HepG2 (cell line): Measurements from ENCODE around the gene RABGGTB. TPM values are rescaled to one million over a fixed set of nuclear protein-coding genes. Genes with fewer than 3 reads are reported as not detected.
"Not testable (repeated sequence)": the region's sequence is repeated elsewhere in the genome, so short reads cannot be mapped to it uniquely, and the experiment has no call there.

Experiments used
- ATAC-seq: fragments of 200-7000 bp; cut with Tn5 transposase; 3 replicates; pipeline ENCODE4 v1.9.1; 2020; ENCODE audit warnings: mild to moderate bottlenecking, moderate library complexity
- BruUV-seq: library from RNA; stranded (reverse); fragments of 400-500 nt; replicated peaks from 2 replicates; lab custom pipeline; 2021; lab: Mats Ljungman, UMichigan
- CTCF ChIA-PET: fragments of 300-600 bp; formaldehyde crosslinking; extraction: SDS; loops from one replicate; lab custom pipeline; 2021; ENCODE audit warnings: low total read pairs, inconsistent platforms, low intra/inter-chr PET ratio; lab: Yijun Ruan, JAX
- POLR2A ChIA-PET: fragments of 350-600 bp; sonication (Branson Sonifier 250); formaldehyde crosslinking; loops from one replicate; lab custom pipeline; 2020; ENCODE audit warnings: antibody characterized with exemption, inconsistent platforms; lab: Yijun Ruan, JAX
- DNase-seq: peaks from one replicate; pipeline ENCODE4 v3.0.0-alpha.2; 2015; ENCODE audit warnings: low spot score
- FAIRE-seq: peaks from 3 replicates; lab custom pipeline; 2011; peaks lifted over from hg19 to GRCh38; lab: Jason Lieb, UNC
- H2AFZ ChIP-seq: one replicate; pipeline ENCODE4 v1.6.1; 2011; ENCODE audit warnings: low read length, inconsistent platforms
- H3K27ac ChIP-seq: fragments of 300-600 bp; 3 replicates; pipeline ENCODE4 v1.8.0; 2011; ENCODE audit warnings: mixed run types, mild to moderate bottlenecking, mixed read lengths, low read length, inconsistent platforms; ENCODE audit not compliant: insufficient read depth; ENCODE audit errors: extremely low read length
- H3K27me3 ChIP-seq, 2 experiments: fragments of 200-600 bp in 1 of 2; 2 replicates in 1 of 2; 3 replicates in 1 of 2; pipeline versions ENCODE4 v1.6.0 to v1.8.0; 2011; ENCODE audit warnings: low read length in 2 of 2, mild to moderate bottlenecking in 2 of 2, moderate library complexity in 2 of 2, inconsistent platforms in 1 of 2; ENCODE audit not compliant: insufficient read depth in 2 of 2, control insufficient read depth in 1 of 2
- H3K36me3 ChIP-seq, 2 experiments: fragments of 200-600 bp in 1 of 2; replicated peaks in 1 of 2; 2 replicates in 1 of 2; 3 replicates in 1 of 2; pipeline versions ENCODE4 v1.5.1 to v1.8.0; 2011; ENCODE audit warnings: low read length in 2 of 2, inconsistent platforms in 1 of 2; ENCODE audit not compliant: insufficient read depth in 2 of 2, control insufficient read depth in 1 of 2
- H3K4me1 ChIP-seq: 2 replicates; pipeline ENCODE4 v1.5.1; 2012; ENCODE audit warnings: low read length, inconsistent platforms; ENCODE audit not compliant: insufficient read depth
- H3K4me2 ChIP-seq: 2 replicates; pipeline ENCODE4 v1.6.0; 2011; ENCODE audit warnings: low read depth, low read length, inconsistent platforms
- H3K4me3 ChIP-seq, 3 experiments: fragments of 200-600 bp in 1 of 3; sonication (generic), shearing (Covaris generic) in 1 of 3; replicated peaks in 1 of 3; 2 replicates each; pipeline ENCODE4 v1.5.1; 2011 to 2016; ENCODE audit warnings: low read length in 3 of 3, inconsistent platforms in 2 of 3, low read depth in 2 of 3, mild to moderate bottlenecking in 2 of 3, control low read depth in 1 of 3, mixed read lengths in 1 of 3; ENCODE audit not compliant: insufficient read depth in 1 of 3
- H3K79me2 ChIP-seq: one replicate; pipeline ENCODE4 v1.6.1; 2011; ENCODE audit warnings: low read length, inconsistent platforms; ENCODE audit not compliant: insufficient read depth
- H3K9ac ChIP-seq: 2 replicates; pipeline ENCODE4 v1.6.0; 2011; ENCODE audit warnings: mild to moderate bottlenecking, low read depth, low read length, inconsistent platforms; ENCODE audit not compliant: insufficient read depth
- H3K9me3 ChIP-seq: 2 replicates; pipeline ENCODE4 v1.5.1; 2012; ENCODE audit warnings: mild to moderate bottlenecking, low read length
- H4K20me1 ChIP-seq: 2 replicates; pipeline ENCODE4 v1.6.0; 2011; ENCODE audit warnings: inconsistent platforms, mild to moderate bottlenecking, low read length, moderate library complexity; ENCODE audit not compliant: insufficient read depth
- ARHGAP35 ChIP-seq: sonication (generic); formaldehyde crosslinking; IDR thresholded peaks from 2 replicates; pipeline ENCODE4 v1.9.0; 2022; ENCODE audit warnings: mild to moderate bottlenecking, inconsistent platforms, moderate library complexity, missing genetic modification reagents, borderline replicate concordance
- ZNF121 ChIP-seq: sonication (generic); formaldehyde crosslinking; IDR thresholded peaks from 2 replicates; pipeline ENCODE4 v1.5.0; 2020; ENCODE audit warnings: mild to moderate bottlenecking, missing genetic modification reagents
- ZNF276 ChIP-seq: sonication (generic); formaldehyde crosslinking; IDR thresholded peaks from 2 replicates; pipeline ENCODE4 v1.4.0; 2020; ENCODE audit warnings: mild to moderate bottlenecking, low read depth, missing genetic modification reagents
- ZNF770 ChIP-seq: sonication (generic); formaldehyde crosslinking; IDR thresholded peaks from 2 replicates; pipeline ENCODE4 v1.5.0; 2020; ENCODE audit warnings: mild to moderate bottlenecking, missing genetic modification reagents
- WGBS: methylation state at CpG from one replicate; pipeline ENCODE4 v1.1.6; 2017; ENCODE audit warnings: low lambda C conversion rate; 5-methylcytosine and 5-hydroxymethylcytosine counted together
- in situ Hi-C: cut with HindIII; loops from 2 replicates; pipeline ENCODE4 v1.10.0; 2017; ENCODE audit warnings: low pct_unique_long_range_greater_than_20kb; ENCODE audit not compliant: extremely low pct_ligation_motif_present
- intact Hi-C: fragments of 100-400 bp; cut with micrococcal nuclease; formaldehyde crosslinking; loops from one replicate; pipeline ENCODE4 v1.10.0; 2022; ENCODE audit not compliant: unreplicated experiment
- polyA plus RNA-seq, 8 experiments: library from polyadenylated mRNA; depleted of rRNA in 3 of 8; stranded (reverse) in 7 of 8; unstranded in 1 of 8; fragments of >200 nt; fragmentation: Illumina TruSeq in 4 of 8; extraction: Trizol in 4 of 8; gene quantifications; 2 replicates each; pipeline versions ENCODE4 v1.2.1 to v1.2.3, GENCODE V29; 2011 to 2016; ENCODE audit warnings: low read depth in 4 of 8, missing spikeins in 1 of 8, mixed read lengths in 1 of 8; ENCODE audit not compliant: insufficient read depth in 1 of 8
- total RNA-seq, 5 experiments: library from RNA; depleted of rRNA; stranded (reverse); fragments of >200 nt; fragmentation: Illumina TruSeq; extraction: Trizol; gene quantifications; 2 replicates each; pipeline ENCODE4 v1.2.3, GENCODE V29; 2016; ENCODE audit warnings: low read depth in 1 of 5

The RABGGTB gene
- total and polyA plus RNA-seq, 2 of the 13 experiments (the other 11 are each of a cell fraction or from before 2014, with no cell fraction given), result 185 to 290 TPM

- in situ Hi-C loops, FAIRE-seq, H3K9me3 ChIP-seq, DNase-seq, H3K36me3 ChIP-seq, intact Hi-C loops, H3K27me3 ChIP-seq, POLR2A ChIA-PET, H3K9ac ChIP-seq, H3K4me1 ChIP-seq, H3K27ac ChIP-seq, H2AFZ ChIP-seq, H3K4me2 ChIP-seq, CTCF ChIA-PET, H3K4me3 ChIP-seq, H4K20me1 ChIP-seq, BruUV-seq, H3K79me2 ChIP-seq: not testable (repeated sequence)
- WGBS, result 85% methylated on average over 2 of the region's 2 CpGs
- peak; percentile 56 for TF ChIP-seq ZNF121
- TF ChIP-seq ZNF770 (CRISPR knock-in tag), result peak; percentile 72
- TF ChIP-seq, all 625 proteins: peak for 2; not testable (repeated sequence) for 623
- peak; percentile 4; the same call in 1 of the 3 replicates for ATAC-seq
These were observed 15.4 kb downstream of the RABGGTB start for GRCh38 chr1:75801480-75801879.

GRCh38 chr1:75808921-75809320 lies 22.9 kb downstream of the RABGGTB start:
- TF ChIP-seq ZNF276 (CRISPR knock-in tag), result no peak
- TF ChIP-seq ARHGAP35 (CRISPR knock-in tag), result no peak
- TF ChIP-seq, all 625 proteins: peak for 0
- peaks cover 9% of the 10 kb centered on the region; the same call in 1 of the 2 replicates for H3K4me1 ChIP-seq
- FAIRE-seq (no peak), DNase-seq (no peak), ATAC-seq (no peak)
- H3K27me3 ChIP-seq, result no peaks in the 10 kb centered on the region
- no peaks in the 10 kb centered on the region for H3K9me3 ChIP-seq
- no peak overlapping the region for H2AFZ ChIP-seq
- no peak overlapping the region for H3K27ac ChIP-seq
- no peaks in the 10 kb centered on the region for H3K36me3 ChIP-seq
- H4K20me1 ChIP-seq, result no peaks in the 10 kb centered on the region
- H3K4me3 ChIP-seq, result no peak overlapping the region
- BruUV-seq, result no TSS peak
- intact Hi-C loops, result no loop called here
- ChIA-PET POLR2A (interaction anchor here (1.5 kb wide), 1 partner anchor 23 kb away, joined by 5 read pairs; the partner anchor contains the start of gene RABGGTB), CTCF (no interaction called here)
- H3K9ac ChIP-seq, result no peak overlapping the region
- no peaks in the 10 kb centered on the region for H3K79me2 ChIP-seq
- no peak overlapping the region for H3K4me2 ChIP-seq
- in situ Hi-C loops, result no loop called here
- WGBS, result 17% methylated on average over 4 of the region's 4 CpGs
